Measurements from ENCODE around the gene ZNF865.

GRCh38 chr19:55645512-55645881, 40.0 kb downstream of the ZNF865 start:
- TF ChIP-seq GATA3 (IDR thresholded peaks at IDR 0.05; ENCODE audit: low read depth, low read length) (no peak), GATA2 (IDR thresholded peaks at IDR 0.05; ENCODE audit: low read depth, low read length) (no peak)
